ENCODE data around the gene DHX32. TPM values are rescaled to one million over a fixed set of nuclear protein-coding genes. Genes with fewer than 3 reads are reported as not detected.

DHX32 gene
- polyA plus RNA-seq, 1 of the 3 experiments (the other 2 are of a cell fraction) = 16.8 TPM

DNA sequence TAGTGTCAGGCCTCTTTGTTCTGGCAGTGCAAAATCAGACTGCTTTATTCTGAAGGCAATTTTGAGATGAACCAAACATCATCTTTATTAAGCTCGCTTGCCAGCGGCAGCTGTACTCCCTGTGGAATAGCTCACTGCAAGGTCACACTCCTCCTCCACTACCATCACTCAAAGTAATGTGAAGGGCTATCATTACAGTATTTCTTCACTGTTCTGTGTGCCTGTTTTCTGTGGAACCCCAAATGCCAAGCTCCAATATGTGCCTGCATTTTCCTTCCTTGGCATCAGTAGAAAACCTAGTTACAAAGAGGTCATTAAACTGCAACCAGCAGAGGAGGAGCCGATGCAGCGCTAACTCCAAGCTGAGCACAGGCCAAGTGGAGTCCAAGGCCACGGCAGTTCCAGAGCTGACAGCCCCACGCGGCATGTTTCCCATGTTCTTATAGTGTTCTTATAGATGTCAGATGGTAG is 36.3 kb downstream of the DHX32 start:
- no peak overlapping the region for H3K4me3 ChIP-seq (ENCODE audit: low read depth in 2 of 2, low read length in 1 of 2)
- TF ChIP-seq, protein P1, sequence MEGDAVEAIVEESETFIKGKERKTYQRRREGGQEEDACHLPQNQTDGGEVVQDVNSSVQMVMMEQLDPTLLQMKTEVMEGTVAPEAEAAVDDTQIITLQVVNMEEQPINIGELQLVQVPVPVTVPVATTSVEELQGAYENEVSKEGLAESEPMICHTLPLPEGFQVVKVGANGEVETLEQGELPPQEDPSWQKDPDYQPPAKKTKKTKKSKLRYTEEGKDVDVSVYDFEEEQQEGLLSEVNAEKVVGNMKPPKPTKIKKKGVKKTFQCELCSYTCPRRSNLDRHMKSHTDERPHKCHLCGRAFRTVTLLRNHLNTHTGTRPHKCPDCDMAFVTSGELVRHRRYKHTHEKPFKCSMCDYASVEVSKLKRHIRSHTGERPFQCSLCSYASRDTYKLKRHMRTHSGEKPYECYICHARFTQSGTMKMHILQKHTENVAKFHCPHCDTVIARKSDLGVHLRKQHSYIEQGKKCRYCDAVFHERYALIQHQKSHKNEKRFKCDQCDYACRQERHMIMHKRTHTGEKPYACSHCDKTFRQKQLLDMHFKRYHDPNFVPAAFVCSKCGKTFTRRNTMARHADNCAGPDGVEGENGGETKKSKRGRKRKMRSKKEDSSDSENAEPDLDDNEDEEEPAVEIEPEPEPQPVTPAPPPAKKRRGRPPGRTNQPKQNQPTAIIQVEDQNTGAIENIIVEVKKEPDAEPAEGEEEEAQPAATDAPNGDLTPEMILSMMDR (IDR thresholded peaks at IDR 0.05) = no peak
- TF ChIP-seq FOXM1 (IDR thresholded peaks at IDR 0.05; ENCODE audit: low read depth) (no peak), NRF1 (IDR thresholded peaks at IDR 0.05; ENCODE audit: low read depth, low read length) (no peak), EZH2phosphoT487 (IDR thresholded peaks at IDR 0.05; ENCODE audit: borderline replicate concordance, low read depth) (no peak), RAD21 (IDR thresholded peaks at IDR 0.05; ENCODE audit: low read length) (no peak), TEAD4 (IDR thresholded peaks at IDR 0.05; ENCODE audit: borderline replicate concordance, insufficient read depth) (no peak), SMC3 (IDR thresholded peaks at IDR 0.05; ENCODE audit: low read depth, low read length) (no peak), EP300 (IDR thresholded peaks at IDR 0.05; ENCODE audit: borderline replicate concordance in 1 of 2, low read depth in 1 of 2, low read length in 1 of 2) (no peak), CHD2 (IDR thresholded peaks at IDR 0.05; ENCODE audit: low read length, partially characterized antibody) (no peak), RFX5 (IDR thresholded peaks at IDR 0.05; ENCODE audit: low read length) (no peak), JUND (IDR thresholded peaks at IDR 0.05) (no peak)
- TF ChIP-seq, protein P2, sequence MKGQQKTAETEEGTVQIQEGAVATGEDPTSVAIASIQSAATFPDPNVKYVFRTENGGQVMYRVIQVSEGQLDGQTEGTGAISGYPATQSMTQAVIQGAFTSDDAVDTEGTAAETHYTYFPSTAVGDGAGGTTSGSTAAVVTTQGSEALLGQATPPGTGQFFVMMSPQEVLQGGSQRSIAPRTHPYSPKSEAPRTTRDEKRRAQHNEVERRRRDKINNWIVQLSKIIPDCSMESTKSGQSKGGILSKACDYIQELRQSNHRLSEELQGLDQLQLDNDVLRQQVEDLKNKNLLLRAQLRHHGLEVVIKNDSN (IDR thresholded peaks at IDR 0.05; ENCODE audit: borderline replicate concordance, low read depth) = no peak
- TF ChIP-seq, protein P3, sequence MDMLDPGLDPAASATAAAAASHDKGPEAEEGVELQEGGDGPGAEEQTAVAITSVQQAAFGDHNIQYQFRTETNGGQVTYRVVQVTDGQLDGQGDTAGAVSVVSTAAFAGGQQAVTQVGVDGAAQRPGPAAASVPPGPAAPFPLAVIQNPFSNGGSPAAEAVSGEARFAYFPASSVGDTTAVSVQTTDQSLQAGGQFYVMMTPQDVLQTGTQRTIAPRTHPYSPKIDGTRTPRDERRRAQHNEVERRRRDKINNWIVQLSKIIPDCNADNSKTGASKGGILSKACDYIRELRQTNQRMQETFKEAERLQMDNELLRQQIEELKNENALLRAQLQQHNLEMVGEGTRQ (IDR thresholded peaks at IDR 0.05; ENCODE audit: borderline replicate concordance, low read depth, low read length) = no peak
- TF ChIP-seq, protein P4, sequence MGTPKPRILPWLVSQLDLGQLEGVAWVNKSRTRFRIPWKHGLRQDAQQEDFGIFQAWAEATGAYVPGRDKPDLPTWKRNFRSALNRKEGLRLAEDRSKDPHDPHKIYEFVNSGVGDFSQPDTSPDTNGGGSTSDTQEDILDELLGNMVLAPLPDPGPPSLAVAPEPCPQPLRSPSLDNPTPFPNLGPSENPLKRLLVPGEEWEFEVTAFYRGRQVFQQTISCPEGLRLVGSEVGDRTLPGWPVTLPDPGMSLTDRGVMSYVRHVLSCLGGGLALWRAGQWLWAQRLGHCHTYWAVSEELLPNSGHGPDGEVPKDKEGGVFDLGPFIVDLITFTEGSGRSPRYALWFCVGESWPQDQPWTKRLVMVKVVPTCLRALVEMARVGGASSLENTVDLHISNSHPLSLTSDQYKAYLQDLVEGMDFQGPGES (IDR thresholded peaks at IDR 0.05; ENCODE audit: low read depth, low read length) = no peak
- H3K9me2 ChIP-seq = no peaks in the 10 kb centered on the region
- ChIA-PET POLR2A (no interaction called here), CTCF (interaction anchor here (1.2 kb wide), 1 partner anchor 11 kb away, joined by 3 read pairs; no protein-coding TSS in a partner anchor)
- no peak for DNase-seq
- H3K27ac ChIP-seq (ENCODE audit: low read depth in 2 of 2, low read length in 1 of 2) = no peak overlapping the region; a peak in 1 of 4 replicates
- no peaks in the 10 kb centered on the region for H3K27me3 ChIP-seq (ENCODE audit: insufficient read depth)
- H3K4me1 ChIP-seq (ENCODE audit: control insufficient read depth in 1 of 2, insufficient read depth in 2 of 2, low read depth in 1 of 2, low read length in 1 of 2) = peaks cover 0 to 2% of the 10 kb centered on the region in 2 experiments; a peak in 1 of 4 replicates
- no peaks in the 10 kb centered on the region for H4K20me1 ChIP-seq (ENCODE audit: insufficient read depth)
- WGBS (ENCODE audit: low lambda C conversion rate) = 96% methylated on average over 7 of the region's 7 CpGs
- H3K79me2 ChIP-seq (ENCODE audit: insufficient read depth) = no peaks in the 10 kb centered on the region
- peaks cover 38 to 66% of the 10 kb centered on the region in 2 experiments for H3K36me3 ChIP-seq (replicated peaks in 1 of 2; ENCODE audit: control insufficient read depth in 1 of 2, insufficient read depth in 2 of 2, low read length in 1 of 2)
- no peak overlapping the region for H3K9ac ChIP-seq
- no peak overlapping the region for H2AFZ ChIP-seq (ENCODE audit: low read depth)
- no peak overlapping the region for H3K4me2 ChIP-seq
- no peaks in the 10 kb centered on the region for H3F3A ChIP-seq (replicated peaks; ENCODE audit: insufficient read depth)
- no peaks in the 10 kb centered on the region for H3K9me3 ChIP-seq
